GM18511 (cell line): ENCODE results near the gene RFC2.

Experiments
- ATAC-seq: cut with Tn5 transposase; IDR thresholded peaks from one replicate; pipeline ENCODE4 v1.9.1; 2021; ENCODE audit warnings: mild to moderate bottlenecking, moderate library complexity; ENCODE audit not compliant: unreplicated experiment

Gene RFC2

DNA sequence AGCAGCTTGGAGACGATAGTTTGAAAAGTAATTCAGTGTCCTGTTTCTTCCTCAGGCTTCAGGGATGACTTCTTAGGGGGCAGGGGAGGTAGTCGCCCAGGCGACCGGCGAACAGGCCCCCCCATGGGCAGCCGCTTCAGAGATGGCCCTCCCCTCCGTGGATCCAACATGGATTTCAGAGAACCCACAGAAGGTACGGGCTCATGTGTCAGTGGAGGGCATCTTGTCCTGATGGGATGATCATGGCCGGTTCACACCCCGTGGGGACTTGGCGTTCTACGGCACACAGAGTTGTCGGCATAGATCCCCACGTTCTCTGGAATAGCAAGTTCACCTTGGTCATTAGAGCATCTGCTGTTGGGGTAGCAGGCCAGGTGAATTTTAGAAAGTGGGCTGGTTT, 59.5 kb downstream of the RFC2 start:
- no peak for ATAC-seq

DNA sequence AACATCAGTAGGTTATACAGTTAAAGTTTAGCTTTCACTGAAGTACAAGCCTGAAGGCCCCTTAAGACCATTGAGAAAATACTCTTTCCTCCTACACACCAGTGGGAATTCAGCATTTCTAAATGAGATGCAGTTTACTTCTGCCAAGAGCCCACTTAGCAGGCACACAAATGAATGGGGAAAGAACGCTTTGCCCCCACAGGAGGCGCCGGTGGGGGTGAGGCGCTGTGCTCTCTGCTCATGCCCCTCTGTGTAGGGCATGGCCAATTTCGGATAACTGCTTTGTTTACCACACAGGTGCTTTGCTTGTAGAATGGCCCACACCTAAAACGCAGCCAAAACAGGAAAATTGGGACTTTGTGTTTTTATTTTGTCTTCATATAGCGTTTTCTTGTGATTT, 60.3 kb downstream of the RFC2 start:
- no peak for ATAC-seq

DNA sequence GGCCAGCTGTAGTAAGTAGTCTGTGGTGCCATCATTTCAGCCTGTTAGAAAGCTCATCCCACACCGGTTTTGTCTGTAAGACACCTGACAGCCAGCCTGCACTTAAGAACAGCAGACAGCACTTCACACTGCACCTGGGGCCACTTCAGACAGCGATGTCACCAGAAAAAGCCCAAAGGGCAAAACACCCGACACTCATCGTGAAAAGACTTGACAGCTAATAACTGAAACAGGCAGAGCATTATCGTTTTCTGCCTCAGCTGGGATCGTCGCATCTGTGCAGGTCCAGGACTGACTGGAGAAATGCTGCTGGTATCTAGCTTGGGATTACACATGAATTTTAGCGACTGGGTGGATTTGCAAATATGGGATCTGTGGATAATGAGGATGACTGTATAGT, 61.1 kb downstream of the RFC2 start:
- no peak for ATAC-seq

DNA sequence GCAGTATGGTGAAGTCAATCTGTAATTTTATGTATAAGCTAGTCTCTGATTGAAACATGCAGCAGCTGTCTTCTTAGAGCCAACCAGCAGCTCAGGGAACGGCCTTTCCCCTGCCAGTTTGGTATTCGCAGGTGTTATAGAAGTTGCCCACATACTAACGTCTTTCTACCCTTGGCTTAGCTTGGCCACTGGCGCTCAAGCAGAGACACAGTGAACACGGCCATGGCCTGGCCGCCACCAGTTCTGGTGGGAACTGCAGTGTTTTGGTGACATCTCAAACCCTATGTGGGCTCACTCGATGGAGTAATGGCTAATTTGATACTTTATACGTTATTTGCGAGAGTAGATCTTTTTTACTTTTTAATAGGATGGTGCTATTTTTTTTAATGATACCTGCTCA, 63.0 kb downstream of the RFC2 start:
- ATAC-seq: no peak

DNA sequence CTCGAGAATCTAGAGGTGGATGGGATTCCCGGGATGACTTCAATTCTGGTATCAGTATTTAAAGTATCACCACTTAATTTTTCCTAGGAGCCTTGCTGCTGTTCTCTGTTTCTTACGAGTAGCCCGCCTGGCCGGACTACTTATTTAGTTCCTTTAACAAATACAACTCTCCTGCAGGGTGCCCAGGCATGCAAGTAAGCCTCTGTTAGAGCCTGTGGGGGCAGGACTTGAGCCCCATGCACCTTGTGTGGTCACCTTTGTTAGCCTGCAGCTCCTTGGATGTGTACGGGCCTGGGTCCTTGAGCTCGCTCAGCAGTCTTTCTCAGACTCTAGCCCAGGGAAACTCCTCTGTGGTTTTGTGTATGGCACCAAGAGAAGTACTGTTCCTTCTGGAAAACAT, 63.9 kb downstream of the RFC2 start:
- ATAC-seq: no peak

DNA sequence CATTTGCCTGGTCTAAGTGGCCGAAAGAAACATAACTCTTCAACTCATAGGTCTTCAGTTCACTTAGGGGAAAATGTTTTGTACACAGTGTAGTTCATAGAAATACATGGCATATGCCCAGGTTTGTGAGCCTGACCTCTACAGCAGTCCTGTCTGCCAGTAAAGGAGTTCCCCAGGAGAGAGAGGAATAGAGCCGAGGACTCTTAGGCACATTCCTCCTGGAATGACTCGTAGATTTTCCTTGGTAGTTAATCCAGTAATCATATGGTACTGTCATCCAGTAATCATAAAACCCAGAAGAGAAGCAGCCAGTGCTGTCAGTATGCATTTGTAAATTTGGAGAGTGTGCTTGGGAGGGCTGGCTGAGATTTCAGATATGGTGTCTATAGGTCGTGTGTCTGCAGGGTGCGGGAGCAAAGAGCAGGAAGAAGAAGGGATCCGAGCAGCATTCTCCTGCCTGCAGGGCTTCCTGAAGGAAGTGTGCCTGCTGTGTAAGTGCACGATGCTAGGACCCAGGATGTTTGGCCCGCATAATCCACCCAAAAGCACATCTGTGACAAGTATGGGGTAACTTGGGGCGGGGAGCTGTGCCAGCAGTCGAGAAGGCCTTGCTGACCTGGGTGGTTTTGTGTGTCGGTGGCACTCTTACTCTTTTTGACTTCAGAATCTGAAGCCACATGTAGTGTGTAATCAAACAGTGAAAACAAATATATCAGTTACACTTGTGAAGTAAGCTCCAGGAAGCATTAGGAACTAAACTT, 66.1 kb downstream of the RFC2 start:
- no peak for ATAC-seq

DNA sequence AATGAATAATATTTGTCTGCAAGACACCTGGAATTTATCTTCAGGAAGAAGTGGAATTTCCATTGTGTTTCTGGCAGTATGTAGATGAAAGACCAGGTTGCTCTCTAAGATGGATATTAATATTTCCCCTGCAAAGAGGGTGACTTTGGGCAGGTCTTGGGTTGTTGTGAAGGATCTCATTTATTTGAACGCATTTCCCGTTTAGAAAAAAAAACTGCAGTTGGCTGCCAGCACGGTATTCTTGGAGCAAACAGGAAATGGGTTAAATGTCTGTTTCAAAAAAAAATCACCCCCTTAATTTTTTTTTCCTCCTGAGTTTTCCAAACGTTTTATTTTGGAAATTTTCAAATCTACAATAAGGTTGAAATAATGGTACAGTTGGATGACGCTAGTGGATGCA, 68.6 kb downstream of the RFC2 start:
- no peak for ATAC-seq

DNA sequence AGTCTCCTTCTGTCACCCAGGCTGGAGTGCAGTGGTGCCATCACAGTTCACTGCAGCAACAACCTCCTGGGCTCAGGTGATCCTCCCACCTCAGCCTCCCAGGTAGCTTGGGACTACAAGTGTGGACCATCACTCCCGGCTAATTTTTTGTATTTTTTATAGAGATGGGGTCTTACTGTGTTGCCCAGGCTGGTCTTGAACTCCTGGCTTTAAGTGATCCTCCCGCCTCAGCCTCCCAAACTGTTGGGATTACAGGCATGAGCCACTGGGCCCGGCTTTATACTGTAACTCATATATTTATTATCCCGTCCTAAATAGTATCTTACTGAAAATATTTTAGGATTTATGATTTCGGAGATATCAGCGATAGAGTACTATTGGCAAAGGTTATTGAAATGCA, 69.2 kb downstream of the RFC2 start:
- no peak for ATAC-seq

DNA sequence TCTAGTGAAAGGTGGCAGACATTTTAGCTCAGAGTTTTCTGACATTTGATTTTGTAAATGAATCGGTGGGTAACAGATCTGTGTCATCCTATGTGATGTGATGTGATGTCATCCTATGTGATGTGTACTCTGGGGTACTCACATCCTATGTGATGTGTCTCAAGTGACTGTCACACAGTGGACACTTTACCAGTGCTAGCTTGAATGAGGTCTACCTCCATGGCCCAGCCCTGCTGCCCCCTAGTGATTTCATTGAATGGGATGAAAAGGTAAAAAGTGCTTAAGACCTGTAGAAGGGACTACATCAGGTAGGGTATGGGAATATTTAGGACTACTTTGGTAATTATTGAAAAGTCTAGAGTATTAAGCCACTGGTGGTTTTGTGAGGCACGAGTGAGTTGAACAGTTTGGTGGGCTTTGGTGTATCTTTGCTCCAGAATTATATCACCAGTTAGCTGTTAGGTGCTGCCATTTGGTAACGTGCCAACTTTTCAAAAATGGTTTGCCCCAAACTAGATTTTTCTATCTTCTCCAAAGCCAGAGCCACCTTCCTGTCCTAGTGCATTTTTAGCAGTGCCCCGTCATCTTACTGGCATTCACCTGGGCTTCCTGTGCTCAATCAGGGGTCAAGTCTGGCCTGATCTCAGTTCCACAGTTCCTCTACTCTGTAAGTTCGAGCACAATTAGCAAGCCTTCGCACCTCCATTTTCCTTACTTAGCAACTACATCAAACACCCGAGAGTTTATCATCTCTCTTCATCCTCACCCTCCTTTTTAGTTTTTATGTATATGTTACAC, 70.3 kb downstream of the RFC2 start:
- ATAC-seq: no peak

DNA sequence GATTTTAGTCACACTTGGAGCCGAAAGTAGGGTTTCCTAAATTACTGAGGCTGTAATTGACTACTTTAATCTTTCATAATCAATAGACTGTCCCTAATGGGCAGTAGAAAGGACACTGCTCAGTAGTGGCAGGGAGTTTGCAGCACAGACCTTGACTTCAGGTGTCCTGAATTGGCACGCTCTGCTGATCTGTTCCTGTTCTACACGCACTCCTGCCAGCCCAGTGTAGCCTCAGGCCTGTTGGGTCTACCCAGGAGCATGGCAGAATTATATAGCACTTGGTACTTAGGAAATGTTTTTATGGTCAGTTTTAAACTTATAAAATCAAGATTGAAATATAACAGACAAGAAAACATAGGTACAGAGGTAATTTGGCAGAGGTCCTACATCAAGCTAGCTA, 71.1 kb downstream of the RFC2 start:
- ATAC-seq: no peak

DNA sequence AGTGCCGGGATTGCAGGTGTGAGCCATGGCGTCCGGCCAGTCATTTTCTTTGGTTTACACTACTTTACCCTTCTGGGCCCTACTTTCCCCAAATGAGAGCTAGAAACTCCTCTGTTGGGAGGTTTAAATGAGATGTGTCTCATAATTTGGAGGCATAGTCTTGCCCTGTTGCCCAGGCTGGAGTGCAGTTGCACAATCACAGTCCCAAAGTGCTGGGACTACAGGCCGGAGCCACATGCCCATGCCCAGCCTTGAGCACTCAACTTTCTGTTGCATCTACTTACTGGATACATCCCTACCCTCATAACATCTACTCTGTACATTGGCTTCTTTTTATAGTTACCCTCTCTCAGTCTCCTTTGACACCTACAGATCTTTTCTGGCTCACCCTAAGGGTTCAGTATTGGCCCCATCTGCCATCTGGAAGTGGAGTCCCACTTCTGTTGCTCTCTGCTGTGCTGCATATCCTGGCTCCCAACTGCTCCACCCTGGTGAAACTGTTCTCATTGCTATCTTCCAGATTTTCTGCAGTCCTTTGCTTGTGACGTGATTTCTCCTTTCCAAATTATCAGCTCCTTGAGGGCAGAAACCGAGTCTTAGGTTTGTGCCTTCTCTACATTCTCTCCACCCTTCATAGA, 71.6 kb downstream of the RFC2 start:
- ATAC-seq: no peak

DNA sequence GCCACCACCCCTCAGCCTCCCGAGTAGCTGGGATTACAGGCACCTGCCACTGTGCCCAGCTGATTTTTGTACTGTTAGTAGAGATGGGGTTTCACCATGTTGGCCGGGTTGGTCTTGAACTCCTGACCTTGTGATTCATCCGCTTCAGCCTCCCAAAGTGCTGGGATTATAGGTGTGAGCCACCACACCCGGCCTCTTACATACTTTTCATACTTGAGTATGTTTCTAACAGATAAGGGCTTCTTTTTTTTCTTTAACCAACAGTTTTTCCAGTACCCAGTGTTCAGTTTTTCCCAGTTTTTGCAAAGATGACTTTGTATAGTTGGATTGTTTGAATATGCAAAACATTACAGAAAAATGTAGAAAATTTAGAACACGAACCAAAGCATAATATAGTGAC, 72.4 kb downstream of the RFC2 start:
- no peak for ATAC-seq
